GM12878 (cell line): ENCODE results near the gene COPS3. TPM values are rescaled to one million over a fixed set of nuclear protein-coding genes. Genes with fewer than 3 reads are reported as not detected.

Source experiments
- polyA plus RNA-seq, 11 experiments: library from polyadenylated mRNA; depleted of rRNA in 4 of 11; unstranded in 6 of 11; stranded (reverse) in 5 of 11; fragments of >200 nt; fragmentation: Nextera tagmentation in 4 of 11; fragmentation: Illumina TruSeq in 1 of 11; extraction: Ambion mirVana in 4 of 11; extraction: Trizol in 1 of 11; gene quantifications; 1 replicate in 1 of 11; 2 replicates in 10 of 11; pipeline versions ENCODE4 v1.2.1 to v1.2.3, GENCODE V29; 2011 to 2016; ENCODE audit warnings: inconsistent platforms in 2 of 11, missing spikeins in 2 of 11, low read depth in 1 of 11
- total RNA-seq, 4 experiments: library from RNA; depleted of rRNA in 3 of 4; stranded (reverse); fragments of >200 nt in 3 of 4; fragmentation: Illumina TruSeq in 1 of 4; extraction: Trizol in 1 of 4; gene quantifications; 2 replicates each; pipeline versions ENCODE4 v1.2.1 to v1.2.3, GENCODE V29; 2013 to 2021

The COPS3 gene
- total and polyA plus RNA-seq, 10 of the 15 experiments (the other 5 are each of a cell fraction or from before 2014, with no cell fraction given) = 99.7 to 187 (median 133) TPM

Other genes starting within 250 kb of the COPS3 start
- gene MPRIP, start 238.8 kb downstream of the COPS3 start, total RNA-seq (2014; rRNA removed) = 115 and 131 TPM in 2 replicates
- gene MPRIP, start 238.8 kb downstream of the COPS3 start, total RNA-seq (2014; rRNA removed; fragmentation: Illumina TruSeq; extraction: Trizol) = 79.0 and 83.9 TPM in 2 replicates
- 159 and 168 TPM in 2 replicates for gene MPRIP, start 238.8 kb downstream of the COPS3 start, total RNA-seq (2021)
- gene MPRIP, start 238.8 kb downstream of the COPS3 start, polyA plus RNA-seq (2011; rRNA removed) = 51.1 and 70.6 TPM in 2 replicates
- gene MPRIP, start 238.8 kb downstream of the COPS3 start, polyA plus RNA-seq (2014; fragmentation: Illumina TruSeq; extraction: Trizol) = 35.1 and 72.7 TPM in 2 replicates
- gene MPRIP, start 238.8 kb downstream of the COPS3 start, polyA plus RNA-seq (2014; fragmentation: Nextera tagmentation; extraction: Ambion mirVana) = 10 to 100 TPM; 24.3 to 44.6 TPM
- gene MPRIP, start 238.8 kb downstream of the COPS3 start, polyA plus RNA-seq (2014; rRNA removed) = 89.3 and 97.0 TPM in 2 replicates
- 10 to 100 TPM; 16.5 to 18.5 TPM for gene MPRIP, start 238.8 kb downstream of the COPS3 start, polyA plus RNA-seq (2016; fragmentation: Nextera tagmentation; extraction: Ambion mirVana)
- gene PLD6, start 74.9 kb downstream of the COPS3 start, total RNA-seq (2014; rRNA removed) = 17.4 and 18.6 TPM in 2 replicates
- 7.5 TPM in 2 replicates for gene PLD6, start 74.9 kb downstream of the COPS3 start, total RNA-seq (2014; rRNA removed; fragmentation: Illumina TruSeq; extraction: Trizol)
- gene PLD6, start 74.9 kb downstream of the COPS3 start, total RNA-seq (2021) = 15.4 and 15.5 TPM in 2 replicates
- 8.7 and 10.5 TPM in 2 replicates for gene PLD6, start 74.9 kb downstream of the COPS3 start, polyA plus RNA-seq (2011; rRNA removed)
- 10.1 and 11.1 TPM in 2 replicates for gene PLD6, start 74.9 kb downstream of the COPS3 start, polyA plus RNA-seq (2014; fragmentation: Illumina TruSeq; extraction: Trizol)
- 10 to 100 TPM in 1 of 2 experiments, 1 to 10 TPM in 1; 4.7 to 21.4 TPM for gene PLD6, start 74.9 kb downstream of the COPS3 start, polyA plus RNA-seq (2014; fragmentation: Nextera tagmentation; extraction: Ambion mirVana)
- 14.7 and 15.3 TPM in 2 replicates for gene PLD6, start 74.9 kb downstream of the COPS3 start, polyA plus RNA-seq (2014; rRNA removed)
- 10 to 100 TPM; 11.1 to 12.9 TPM for gene PLD6, start 74.9 kb downstream of the COPS3 start, polyA plus RNA-seq (2016; fragmentation: Nextera tagmentation; extraction: Ambion mirVana)
- gene FLCN, start 44.1 kb downstream of the COPS3 start, total RNA-seq (2014; rRNA removed) = 15.8 and 16.1 TPM in 2 replicates
- gene FLCN, start 44.1 kb downstream of the COPS3 start, total RNA-seq (2014; rRNA removed; fragmentation: Illumina TruSeq; extraction: Trizol) = 9.7 and 11.2 TPM in 2 replicates
- 24.7 and 25.9 TPM in 2 replicates for gene FLCN, start 44.1 kb downstream of the COPS3 start, total RNA-seq (2021)
- 11.3 and 15.8 TPM in 2 replicates for gene FLCN, start 44.1 kb downstream of the COPS3 start, polyA plus RNA-seq (2011; rRNA removed)
- gene FLCN, start 44.1 kb downstream of the COPS3 start, polyA plus RNA-seq (2014; fragmentation: Illumina TruSeq; extraction: Trizol) = 4.9 and 9.2 TPM in 2 replicates
- 1 to 10 TPM; 1.1 to 1.7 TPM for gene FLCN, start 44.1 kb downstream of the COPS3 start, polyA plus RNA-seq (2014; fragmentation: Nextera tagmentation; extraction: Ambion mirVana)
- gene FLCN, start 44.1 kb downstream of the COPS3 start, polyA plus RNA-seq (2014; rRNA removed) = 15.5 and 17.5 TPM in 2 replicates
- gene FLCN, start 44.1 kb downstream of the COPS3 start, polyA plus RNA-seq (2016; fragmentation: Nextera tagmentation; extraction: Ambion mirVana) = 1 to 10 TPM; 8.8 to 9.7 TPM
- 14.1 and 17.3 TPM in 2 replicates for gene NT5M, start 22.1 kb upstream of the COPS3 start, total RNA-seq (2014; rRNA removed)
- 3.0 TPM in 2 replicates for gene NT5M, start 22.1 kb upstream of the COPS3 start, total RNA-seq (2014; rRNA removed; fragmentation: Illumina TruSeq; extraction: Trizol)
- gene NT5M, start 22.1 kb upstream of the COPS3 start, total RNA-seq (2021) = 8.2 and 8.4 TPM in 2 replicates
- 1.7 and 2.3 TPM in 2 replicates for gene NT5M, start 22.1 kb upstream of the COPS3 start, polyA plus RNA-seq (2011; rRNA removed)
- gene NT5M, start 22.1 kb upstream of the COPS3 start, polyA plus RNA-seq (2014; fragmentation: Illumina TruSeq; extraction: Trizol) = 1.3 and 2.9 TPM in 2 replicates
- gene NT5M, start 22.1 kb upstream of the COPS3 start, polyA plus RNA-seq (2014; fragmentation: Nextera tagmentation; extraction: Ambion mirVana) = 1 to 10 TPM in 1 of 2 experiments, under 1 TPM in 1; 0.18 to 1.5 TPM
- gene NT5M, start 22.1 kb upstream of the COPS3 start, polyA plus RNA-seq (2014; rRNA removed) = 10.0 and 11.0 TPM in 2 replicates
- gene NT5M, start 22.1 kb upstream of the COPS3 start, polyA plus RNA-seq (2016; fragmentation: Nextera tagmentation; extraction: Ambion mirVana) = 1 to 10 TPM in 1 of 2 experiments, under 1 TPM in 1; 0.59 to 5.1 TPM
- gene MED9, start 195.8 kb upstream of the COPS3 start, total RNA-seq (2014; rRNA removed) = 15.4 and 16.4 TPM in 2 replicates
- gene MED9, start 195.8 kb upstream of the COPS3 start, total RNA-seq (2014; rRNA removed; fragmentation: Illumina TruSeq; extraction: Trizol) = 12.0 and 12.4 TPM in 2 replicates
- 14.6 and 17.1 TPM in 2 replicates for gene MED9, start 195.8 kb upstream of the COPS3 start, total RNA-seq (2021)
- 12.7 and 14.5 TPM in 2 replicates for gene MED9, start 195.8 kb upstream of the COPS3 start, polyA plus RNA-seq (2011; rRNA removed)
- gene MED9, start 195.8 kb upstream of the COPS3 start, polyA plus RNA-seq (2014; fragmentation: Illumina TruSeq; extraction: Trizol) = 8.4 and 12.1 TPM in 2 replicates
- gene MED9, start 195.8 kb upstream of the COPS3 start, polyA plus RNA-seq (2014; fragmentation: Nextera tagmentation; extraction: Ambion mirVana) = 1 to 10 TPM; 1.5 to 3.8 TPM
- gene MED9, start 195.8 kb upstream of the COPS3 start, polyA plus RNA-seq (2014; rRNA removed) = 15.1 and 17.5 TPM in 2 replicates
- 10 to 100 TPM; 21.2 to 22.4 TPM for gene MED9, start 195.8 kb upstream of the COPS3 start, polyA plus RNA-seq (2016; fragmentation: Nextera tagmentation; extraction: Ambion mirVana)
- 0.16 TPM in 1 of 2 replicates, not detected in the other for gene RASD1, start 215.1 kb upstream of the COPS3 start, total RNA-seq (2014; rRNA removed)
- not detected in 2 replicates for gene RASD1, start 215.1 kb upstream of the COPS3 start, total RNA-seq (2014; rRNA removed; fragmentation: Illumina TruSeq; extraction: Trizol)
- gene RASD1, start 215.1 kb upstream of the COPS3 start, total RNA-seq (2021) = not detected in 2 replicates
- gene RASD1, start 215.1 kb upstream of the COPS3 start, polyA plus RNA-seq (2011; rRNA removed) = not detected in 2 replicates
- not detected in 2 replicates for gene RASD1, start 215.1 kb upstream of the COPS3 start, polyA plus RNA-seq (2014; fragmentation: Illumina TruSeq; extraction: Trizol)
- gene RASD1, start 215.1 kb upstream of the COPS3 start, polyA plus RNA-seq (2014; fragmentation: Nextera tagmentation; extraction: Ambion mirVana) = not detected
- gene RASD1, start 215.1 kb upstream of the COPS3 start, polyA plus RNA-seq (2014; rRNA removed) = not detected in 2 replicates
- gene RASD1, start 215.1 kb upstream of the COPS3 start, polyA plus RNA-seq (2016; fragmentation: Nextera tagmentation; extraction: Ambion mirVana) = under 1 TPM; 0.14 to 0.33 TPM